ENCODE data around the gene HERPUD2. TPM values are rescaled to one million over a fixed set of nuclear protein-coding genes. Genes with fewer than 3 reads are reported as not detected.

The HERPUD2 gene
- total and polyA plus RNA-seq, 2 of the 8 experiments (the other 6 are each of a cell fraction or from before 2014, with no cell fraction given), result 18.3 to 27.3 TPM

DNA sequence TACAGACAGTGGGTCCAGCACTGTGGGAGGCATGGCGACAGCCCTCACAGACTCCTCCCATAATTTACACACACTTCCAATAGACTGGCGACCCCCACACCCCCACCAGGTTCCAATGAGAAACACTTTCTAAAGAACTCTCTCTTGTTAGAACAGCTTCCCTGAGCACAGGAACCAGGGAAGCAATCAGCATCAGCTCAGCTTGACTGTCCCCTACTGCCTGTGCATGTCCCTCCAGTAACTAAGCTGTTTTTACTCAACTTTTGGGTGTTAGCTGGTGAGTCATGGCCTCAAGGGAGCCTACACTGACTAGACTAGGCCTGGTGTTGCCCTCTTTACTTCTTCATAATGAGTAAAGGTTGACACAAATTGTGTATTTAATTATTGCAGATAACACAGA lies 32.6 kb upstream of the HERPUD2 start (continued):
- TF ChIP-seq, protein P1, sequence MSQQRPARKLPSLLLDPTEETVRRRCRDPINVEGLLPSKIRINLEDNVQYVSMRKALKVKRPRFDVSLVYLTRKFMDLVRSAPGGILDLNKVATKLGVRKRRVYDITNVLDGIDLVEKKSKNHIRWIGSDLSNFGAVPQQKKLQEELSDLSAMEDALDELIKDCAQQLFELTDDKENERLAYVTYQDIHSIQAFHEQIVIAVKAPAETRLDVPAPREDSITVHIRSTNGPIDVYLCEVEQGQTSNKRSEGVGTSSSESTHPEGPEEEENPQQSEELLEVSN (IDR thresholded peaks at IDR 0.05), result no peak

Measured in H1 (cell line).